Pancreas (tissue), 10 donors: ENCODE results near the gene SIMC1. TPM values are rescaled to one million over a fixed set of nuclear protein-coding genes. Genes with fewer than 3 reads are reported as not detected.

Experiments
- ATAC-seq, 4 donors: fragments of 200-7000 bp; cut with Tn5 transposase; one replicate each; pipeline versions ENCODE4 v1.8.0 to v1.9.1; 2020; ENCODE audit warnings: mild to moderate bottlenecking in 4 of 4, moderate library complexity in 4 of 4
- DNase-seq, 6 donors: peaks; one replicate each; pipeline ENCODE4 v3.0.0-alpha.2; 2020
- FAIRE-seq: peaks from 2 replicates; lab custom pipeline; 2012; peaks lifted over from hg19 to GRCh38; lab: Jason Lieb, UNC
- H3K27ac ChIP-seq, 4 donors: fragments of 200-600 bp; sonication (generic); 1 replicate in 3 of 4; 2 replicates in 1 of 4; pipeline versions ENCODE4 v1.5.0 to v1.8.0; 2020
- H3K27me3 ChIP-seq, 4 donors: fragments of 200-600 bp; one replicate each; pipeline ENCODE4 v1.8.0; 2021
- H3K36me3 ChIP-seq, 3 donors: fragments of 200-600 bp; sonication (generic) in 1 of 3; one replicate each; pipeline versions ENCODE4 v1.5.0 to v1.8.0; 2020 to 2021
- H3K4me1 ChIP-seq, 3 donors: fragments of 200-600 bp; one replicate each; pipeline ENCODE4 v1.8.0; 2021
- H3K4me3 ChIP-seq, 4 donors: fragments of 200-600 bp; sonication (generic) in 2 of 4; one replicate each; pipeline versions ENCODE4 v1.5.0 to v1.8.0; 2020 to 2021
- H3K9me3 ChIP-seq, 4 donors: fragments of 200-600 bp; one replicate each; pipeline ENCODE4 v1.8.0; 2021
- WGBS, 2 donors: extraction: QIAGEN DNeasy Blood & Tissue Kit; methylation state at CpG; one replicate each; pipeline ENCODE4 v1.1.7; 2013; 5-methylcytosine and 5-hydroxymethylcytosine counted together
- intact Hi-C, 3 donors: fragments of 100-400 bp; cut with DNase I; formaldehyde crosslinking; loops; one replicate each; pipeline versions ENCODE4 v1.11.1 to v1.14.2; 2022
- polyA plus RNA-seq, 2 donors: library from polyadenylated mRNA; stranded (reverse); fragments of 200-250 nt; gene quantifications; one replicate each; pipeline ENCODE4 v1.2.3, GENCODE V29; 2013
- total RNA-seq, 6 donors: library from RNA; stranded (reverse); fragmentation: NEBNext Ultra II Directional in 4 of 6; extraction: Animal tissue kit (Norgen Biotek cat#: 25700) in 4 of 6; gene quantifications; one replicate each; pipeline versions ENCODE4 v1.2.1 to v1.2.4, GENCODE V29; 2021 to 2023
- TF ChIP-seq, protein P1 (sequence below), 4 donors: fragments of 200-600 bp; sonication (generic) in 3 of 4; IDR thresholded peaks; one replicate each; pipeline versions ENCODE4 v1.5.0 to v1.8.0; 2021; ENCODE audit warnings: antibody characterized with exemption in 4 of 4
- donor health status: healthy with polysubstance abuse.
- donor health status: DM: no; HTN: no; CAD: no; lungs with moderate emphysema.
- donor health status: DM: no; HTN: no; CAD: no.
- donor health status: control.
- donor health status: control.
- donor health status: Bipolar disorder and iron deficiency.
- donor health status: DM: yes; HTN: yes; CAD: no.
- donor health status: DM: no; HTN: no; CAD: no.
- donor health status: DM: no; HTN: no; CAD: no.
- donor health status: DM: yes; HTN: yes; CAD: no.

The SIMC1 gene
- total and polyA plus RNA-seq, 8 donors = 5.3 to 15.3 (median 8.5) TPM

DNA sequence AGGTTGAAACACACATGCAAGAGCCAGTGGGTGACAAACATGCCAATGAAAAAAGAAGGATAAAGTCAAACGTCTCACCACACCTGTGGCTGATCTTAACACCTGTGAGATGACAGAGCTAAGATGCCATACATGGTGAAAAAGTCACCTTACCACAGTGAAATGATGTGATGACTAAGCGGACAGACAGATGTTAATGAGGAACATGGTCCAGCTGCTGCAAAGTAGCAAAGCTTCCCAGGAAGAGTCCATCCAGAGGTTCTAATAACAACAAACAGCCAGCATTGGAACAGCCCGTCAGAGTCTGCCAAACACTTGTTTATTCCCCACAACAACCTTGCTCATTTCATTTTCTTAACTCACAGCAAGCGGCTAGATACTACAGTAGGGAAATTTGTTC is 121.4 kb downstream of the SIMC1 start:
- TF ChIP-seq, protein P1, sequence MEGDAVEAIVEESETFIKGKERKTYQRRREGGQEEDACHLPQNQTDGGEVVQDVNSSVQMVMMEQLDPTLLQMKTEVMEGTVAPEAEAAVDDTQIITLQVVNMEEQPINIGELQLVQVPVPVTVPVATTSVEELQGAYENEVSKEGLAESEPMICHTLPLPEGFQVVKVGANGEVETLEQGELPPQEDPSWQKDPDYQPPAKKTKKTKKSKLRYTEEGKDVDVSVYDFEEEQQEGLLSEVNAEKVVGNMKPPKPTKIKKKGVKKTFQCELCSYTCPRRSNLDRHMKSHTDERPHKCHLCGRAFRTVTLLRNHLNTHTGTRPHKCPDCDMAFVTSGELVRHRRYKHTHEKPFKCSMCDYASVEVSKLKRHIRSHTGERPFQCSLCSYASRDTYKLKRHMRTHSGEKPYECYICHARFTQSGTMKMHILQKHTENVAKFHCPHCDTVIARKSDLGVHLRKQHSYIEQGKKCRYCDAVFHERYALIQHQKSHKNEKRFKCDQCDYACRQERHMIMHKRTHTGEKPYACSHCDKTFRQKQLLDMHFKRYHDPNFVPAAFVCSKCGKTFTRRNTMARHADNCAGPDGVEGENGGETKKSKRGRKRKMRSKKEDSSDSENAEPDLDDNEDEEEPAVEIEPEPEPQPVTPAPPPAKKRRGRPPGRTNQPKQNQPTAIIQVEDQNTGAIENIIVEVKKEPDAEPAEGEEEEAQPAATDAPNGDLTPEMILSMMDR (IDR thresholded peaks at IDR 0.05) = no peak
- intact Hi-C loops = no loop called here
- Histone ChIP-seq H3K9me3 (no peaks in the 10 kb centered on the region), H3K4me3 (peak overlapping the region in 1 of 4 donors; percentile 97), H3K27ac (no peak overlapping the region), H3K36me3 (no peaks in the 10 kb centered on the region), H3K27me3 (no peaks in the 10 kb centered on the region), H3K4me1 (peaks cover 0 to 4% (median 3%) of the 10 kb centered on the region in 3 donors)
- WGBS, 2 donors = 58 to 61% methylated on average over 4 of the region's 4 CpGs
- FAIRE-seq = no peak
- no peak for DNase-seq
- ATAC-seq = no peak

DNA sequence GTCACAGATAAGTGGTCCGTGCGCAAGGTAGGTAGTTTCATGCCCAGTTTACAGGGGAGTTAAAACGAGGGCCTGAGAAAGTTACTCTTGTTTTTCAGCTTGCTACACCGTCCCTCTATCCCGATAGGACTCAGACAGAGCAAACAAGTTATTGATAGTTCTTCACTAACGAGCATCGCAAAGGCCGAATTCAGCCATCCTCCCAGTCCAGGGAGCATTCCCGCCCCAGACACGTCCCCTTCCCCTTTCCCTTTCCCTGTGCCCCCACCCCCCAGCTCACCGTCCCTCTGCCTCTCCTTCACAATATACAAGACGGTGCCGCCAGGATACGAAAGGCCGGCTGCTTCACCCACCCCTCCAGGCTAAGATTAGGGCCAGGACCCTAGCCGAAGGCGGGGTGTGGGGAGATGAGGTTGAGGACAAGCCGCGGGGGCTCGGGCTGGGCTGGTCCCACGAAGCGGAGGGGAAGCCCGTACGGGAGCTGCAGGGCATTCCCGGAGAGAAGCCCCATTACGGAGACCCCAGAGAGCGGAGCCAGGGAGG is 122.7 kb downstream of the SIMC1 start:
- TF ChIP-seq, protein P1 (IDR thresholded peaks at IDR 0.05) = no peak
- DNase-seq (peak in 1 of 6 donors; percentile 47), FAIRE-seq (no peak), ATAC-seq (peak; percentile 27 to 53 (median 42))
- Histone ChIP-seq H3K27me3 (no peaks in the 10 kb centered on the region), H3K27ac (peak overlapping the region; percentile 51 to 81 (median 68)), H3K36me3 (no peaks in the 10 kb centered on the region), H3K9me3 (no peaks in the 10 kb centered on the region), H3K4me3 (peak overlapping the region; percentile 67 to 97 (median 88)), H3K4me1 (peaks cover 0 to 7% (median 4%) of the 10 kb centered on the region in 3 donors)
- 1 to 2% methylated on average over 27 of the region's 27 CpGs for whole genome bisulfite sequencing, 2 donors
- intact Hi-C loops = no loop called here

DNA sequence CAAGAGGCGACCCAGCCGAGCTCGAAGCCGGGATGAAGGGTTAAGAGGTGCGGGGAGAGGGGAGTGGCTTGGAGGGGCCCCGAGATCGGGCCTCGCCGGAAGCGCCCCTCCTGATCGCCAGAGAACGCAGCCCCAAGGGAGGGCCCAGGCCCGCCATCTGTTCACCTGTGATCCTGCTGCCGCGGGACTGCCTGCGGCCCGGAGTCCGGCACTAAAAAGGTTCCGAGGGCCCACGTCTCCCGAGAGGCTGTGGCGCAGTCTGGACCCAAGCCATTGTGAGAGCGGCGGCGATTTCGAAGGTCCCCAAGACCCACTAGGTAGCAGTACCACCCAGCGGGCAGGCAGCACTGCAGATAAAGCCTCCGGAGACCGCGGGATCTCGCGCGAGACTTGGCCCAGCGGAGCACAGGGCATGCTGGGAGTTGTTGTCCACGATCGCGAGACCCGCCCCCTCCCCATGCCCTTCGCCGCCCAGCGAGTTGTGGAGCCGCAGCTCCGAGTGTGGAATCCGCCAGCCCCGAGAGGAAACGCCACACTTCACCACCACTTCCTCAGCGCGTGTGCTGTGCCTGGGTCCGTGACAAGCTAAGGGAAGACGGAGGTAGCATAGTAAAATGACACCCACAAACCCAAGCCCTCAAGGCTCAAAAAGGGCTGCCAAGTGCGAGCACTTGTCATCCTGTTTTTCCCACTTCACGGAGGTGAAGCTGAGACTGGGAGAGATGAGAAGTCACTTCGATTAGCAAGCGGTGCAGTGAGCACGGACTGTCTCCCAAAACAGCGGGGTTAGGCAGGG is 123.4 kb downstream of the SIMC1 start, which contains the start of gene KIAA1191:
KIAA1191 (minus strand) TSS at position 328 of the 796 bp plus-strand sequence. CDS start 2,256 bp downstream, outside the sequence.
- TF ChIP-seq, protein P1 (IDR thresholded peaks at IDR 0.05) = no peak
- ATAC-seq (peak; percentile 97 to 99 (median 98)), DNase-seq (peak; percentile 90 to 98 (median 93)), FAIRE-seq (no peak)
- WGBS, 2 donors = 1 to 2% methylated on average over 49 to 56 of the region's 56 CpGs
- intact Hi-C loops = no loop called here
- Histone ChIP-seq H3K27me3 (no peaks in the 10 kb centered on the region), H3K4me3 (peak within 1 kb of the TSS; percentile 67 to 97 (median 88)), H3K27ac (peak within 1 kb of the TSS; percentile 51 to 81 (median 68)), H3K4me1 (peaks cover 0 to 7% (median 4%) of the 10 kb centered on the region in 3 donors), H3K36me3 (no peaks in the 10 kb centered on the region), H3K9me3 (no peaks in the 10 kb centered on the region)

DNA sequence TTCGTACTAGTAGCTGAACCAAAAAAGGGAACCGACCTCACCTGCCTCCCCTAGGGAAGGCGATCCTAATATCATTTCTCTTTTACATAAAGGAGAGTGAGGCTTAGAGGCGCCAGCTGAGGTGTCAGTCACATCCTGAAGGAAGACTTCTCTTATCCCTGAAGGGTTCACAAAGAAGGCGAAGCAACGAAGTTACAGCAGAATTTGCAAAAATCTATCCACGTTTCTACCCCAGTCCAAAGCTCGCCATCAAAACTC is 123.9 kb downstream of the SIMC1 start:
- intact Hi-C loops = no loop called here

More for the DNA sequence above, 123.9 kb downstream of the SIMC1 start:
- H3K4me1 ChIP-seq = peaks cover 0 to 7% (median 4%) of the 10 kb centered on the region in 3 donors
- no peak for DNase-seq
- no peaks in the 10 kb centered on the region for H3K36me3 ChIP-seq
- H3K27me3 ChIP-seq = no peaks in the 10 kb centered on the region
- no peak for ATAC-seq
- peak overlapping the region in 3 of 4 donors; percentile 67 to 97 (median 79) for H3K4me3 ChIP-seq
- WGBS, 2 donors = 73 to 75% methylated on average over 8 of the region's 8 CpGs
- no peak for FAIRE-seq
- H3K27ac ChIP-seq = peak overlapping the region in 2 of 4 donors; percentile 33 to 81
- TF ChIP-seq, protein P1 (IDR thresholded peaks at IDR 0.05) = no peak
- no peaks in the 10 kb centered on the region for H3K9me3 ChIP-seq
